Activated T-cell treated with anti-CD3 and anti-CD28 coated beads for 24 hours (primary cell): ENCODE results near the gene SEPTIN12.
A peak's percentile ranks its signal among the peaks of the same experiment; 100 is the strongest.
"Not testable (repeated sequence)": the region's sequence is repeated elsewhere in the genome, so short reads cannot be mapped to it uniquely, and the experiment has no call there.

Experiments used
- DNase-seq: peaks from one replicate; pipeline ENCODE4 v3.0.0-alpha.2; 2020; ENCODE audit warnings: low read depth

SEPTIN12 gene

GRCh38 chr16:4802659-4803287 is 14.6 kb upstream of the SEPTIN12 start:
- DNase-seq = peak; percentile 84

DNA sequence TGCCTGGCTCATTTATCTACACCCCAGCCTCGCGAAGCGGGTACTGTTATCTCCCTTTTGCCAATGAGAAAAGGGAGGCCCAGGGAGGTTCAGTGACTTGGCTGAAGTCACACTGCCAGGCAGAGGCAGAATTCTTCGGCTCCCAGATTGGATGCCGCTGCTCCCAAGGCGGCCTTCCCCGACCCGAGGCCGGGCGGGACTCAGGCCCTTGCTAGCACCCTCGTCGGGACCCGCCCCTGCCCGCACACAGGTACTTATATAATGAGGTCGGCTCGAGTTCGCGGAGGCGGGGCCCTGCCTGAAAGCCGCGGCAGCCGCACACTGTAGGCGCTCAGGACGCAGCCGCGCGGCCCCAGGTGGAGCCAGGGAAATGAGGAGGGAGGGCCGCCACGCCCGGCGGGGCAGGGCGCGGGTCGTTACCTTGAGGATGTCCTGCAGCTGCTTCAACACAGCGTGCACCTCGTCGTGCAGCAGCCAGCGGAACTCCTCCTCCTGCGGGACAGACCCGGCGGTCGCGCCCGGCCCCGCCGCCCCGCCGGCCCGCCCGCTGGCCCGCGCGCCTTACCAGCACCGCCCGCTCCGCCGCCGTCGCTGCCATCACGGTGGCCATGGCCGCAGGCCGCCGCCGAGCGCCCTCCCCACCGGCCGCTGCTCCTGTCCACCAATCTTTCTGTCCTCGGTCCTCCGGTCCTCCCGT is 14.0 kb upstream of the SEPTIN12 start, which contains the start of gene ROGDI:
ROGDI (minus strand) TSS at position 672 of the 697 bp plus-strand sequence; CDS start at position 610, 62 bp downstream.
- peak; percentile 59 for DNase-seq

DNA sequence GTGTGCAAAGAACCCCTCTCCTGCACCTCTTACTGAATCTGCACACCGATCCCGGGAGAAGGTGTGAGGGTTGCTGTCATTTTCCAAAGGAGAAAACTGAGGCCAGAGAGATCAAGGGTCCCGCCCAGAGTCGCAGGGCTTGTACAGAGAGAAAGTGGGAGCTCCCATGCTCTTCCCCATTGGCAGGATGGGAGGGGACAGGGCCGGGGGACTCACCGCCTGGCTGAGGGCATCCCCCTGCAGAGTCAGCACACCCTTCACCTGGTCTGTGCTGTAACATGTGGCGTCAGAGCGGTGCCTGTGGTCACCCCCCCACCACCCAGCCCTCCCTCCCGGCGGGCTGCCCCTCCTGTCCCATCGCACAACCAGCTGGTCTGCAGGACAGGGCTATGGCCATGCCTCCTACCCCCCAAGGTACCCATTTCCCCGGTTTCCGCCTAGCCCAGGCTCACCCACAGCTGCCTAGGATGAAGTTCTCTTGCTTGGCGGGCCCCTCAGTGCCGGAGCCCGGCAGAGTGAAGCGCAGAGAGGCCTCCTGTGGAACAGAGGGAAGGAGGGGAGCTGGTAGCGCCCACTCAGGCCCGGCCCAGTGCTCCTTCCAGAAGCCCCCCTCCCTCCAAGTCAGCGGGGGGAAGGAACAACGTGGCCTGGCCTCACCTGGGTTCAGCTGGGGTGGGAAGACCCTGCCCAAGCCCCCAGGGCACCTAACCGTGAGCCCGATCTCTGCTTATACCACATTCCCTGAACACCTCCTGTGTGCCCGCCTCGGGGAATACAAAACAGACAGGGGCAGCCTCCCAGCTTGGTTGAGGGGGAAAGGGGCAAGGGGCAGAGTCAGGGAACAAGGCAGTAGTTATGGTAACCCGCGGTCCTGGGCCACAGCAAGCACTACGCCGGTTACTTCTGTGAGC is 13.2 kb upstream of the SEPTIN12 start:
- DNase-seq = no peak

DNA sequence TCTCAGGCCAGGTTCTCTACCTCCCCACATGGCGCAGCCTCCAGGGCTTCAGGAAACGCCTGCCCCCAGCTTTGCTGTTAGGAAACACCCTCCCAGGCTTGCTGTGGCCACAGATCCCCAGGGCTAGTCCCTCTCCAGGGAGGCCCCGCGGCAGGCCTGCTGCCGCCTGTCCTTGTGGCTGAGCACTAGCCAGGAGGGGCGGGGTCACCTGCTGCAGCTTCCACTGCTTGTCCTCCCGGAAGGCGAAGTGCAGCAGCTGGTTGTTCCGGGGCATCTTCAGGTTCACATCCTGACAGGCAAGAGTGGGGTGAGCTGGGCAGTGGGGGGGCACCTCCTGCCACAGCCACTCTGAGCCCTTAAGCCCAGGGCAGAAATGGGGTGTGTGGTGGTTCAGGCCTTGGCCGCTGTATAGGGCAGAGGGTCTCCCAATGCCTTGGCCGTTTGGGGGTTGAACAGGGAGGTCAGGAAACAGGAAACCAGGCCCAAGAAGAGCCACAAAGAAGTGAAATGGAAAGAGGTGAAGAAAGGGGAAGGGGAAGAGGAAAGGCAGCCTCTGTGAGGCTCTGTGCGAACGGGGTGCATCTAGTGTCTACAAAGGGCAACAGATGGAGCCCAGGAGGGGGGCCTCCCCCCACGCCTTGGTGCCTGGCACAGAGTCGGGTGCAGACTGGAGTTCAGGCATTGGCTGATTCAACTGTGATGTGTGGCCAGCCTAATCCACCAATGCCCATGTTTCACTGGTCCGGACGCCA is 12.3 kb upstream of the SEPTIN12 start:
- no peak for DNase-seq

DNA sequence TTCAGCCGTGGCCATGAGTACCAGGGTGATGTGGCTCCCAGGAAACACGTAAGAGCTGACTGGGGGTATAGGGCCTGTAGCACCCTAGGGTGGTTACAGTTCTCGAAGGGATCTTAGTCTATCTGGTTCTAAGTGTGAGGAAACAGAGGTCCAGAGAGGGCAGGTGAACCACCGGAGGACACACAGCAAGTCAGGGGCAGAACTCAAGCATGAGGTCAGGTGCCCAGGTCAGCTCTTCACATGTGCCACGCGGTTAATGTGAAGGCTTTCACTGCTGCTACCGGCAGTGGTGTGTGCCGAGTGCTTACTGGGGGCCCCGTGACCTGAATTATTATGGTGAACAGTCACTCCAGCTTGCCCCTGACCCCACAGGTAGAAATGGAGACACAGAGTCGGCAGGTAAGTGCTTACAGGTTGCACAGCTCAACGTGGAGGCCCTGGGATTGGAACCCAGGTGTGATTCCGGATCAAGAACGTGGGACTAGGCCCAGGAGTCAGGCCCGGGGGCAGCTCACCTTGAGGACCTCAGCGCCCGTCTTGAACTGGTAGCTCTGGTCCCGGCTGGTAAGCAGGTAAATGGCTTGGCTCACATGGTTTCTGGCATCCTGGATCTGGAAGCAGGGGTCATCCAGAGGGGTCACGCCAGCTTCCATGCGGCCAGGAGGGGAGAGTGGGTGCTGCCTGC is 11.2 kb upstream of the SEPTIN12 start:
- no peak for DNase-seq

DNA sequence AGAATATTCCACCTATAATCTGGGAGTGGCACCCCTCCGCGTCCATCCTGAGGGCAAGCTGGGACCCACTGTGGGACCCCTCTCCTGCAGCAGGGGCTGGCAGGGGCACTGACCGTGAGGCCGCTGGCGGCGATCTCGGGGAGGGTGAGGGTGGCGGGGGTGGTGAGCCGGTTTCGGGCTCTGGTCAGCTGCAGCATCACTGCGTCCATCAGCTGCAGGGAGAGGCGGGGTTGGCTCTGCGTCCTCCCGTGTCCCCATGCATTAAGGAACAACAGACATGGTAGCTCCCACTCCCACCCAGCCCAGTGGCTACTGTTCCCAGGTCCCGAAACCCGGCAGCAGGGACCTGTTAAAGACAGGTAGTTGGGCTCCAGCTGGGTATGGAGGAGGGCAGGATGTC is 10.3 kb upstream of the SEPTIN12 start:
- no peak for DNase-seq

- DNase-seq = no peak
These were observed 9.7 kb upstream of the SEPTIN12 start for GRCh38 chr16:4797805-4798252.

DNA sequence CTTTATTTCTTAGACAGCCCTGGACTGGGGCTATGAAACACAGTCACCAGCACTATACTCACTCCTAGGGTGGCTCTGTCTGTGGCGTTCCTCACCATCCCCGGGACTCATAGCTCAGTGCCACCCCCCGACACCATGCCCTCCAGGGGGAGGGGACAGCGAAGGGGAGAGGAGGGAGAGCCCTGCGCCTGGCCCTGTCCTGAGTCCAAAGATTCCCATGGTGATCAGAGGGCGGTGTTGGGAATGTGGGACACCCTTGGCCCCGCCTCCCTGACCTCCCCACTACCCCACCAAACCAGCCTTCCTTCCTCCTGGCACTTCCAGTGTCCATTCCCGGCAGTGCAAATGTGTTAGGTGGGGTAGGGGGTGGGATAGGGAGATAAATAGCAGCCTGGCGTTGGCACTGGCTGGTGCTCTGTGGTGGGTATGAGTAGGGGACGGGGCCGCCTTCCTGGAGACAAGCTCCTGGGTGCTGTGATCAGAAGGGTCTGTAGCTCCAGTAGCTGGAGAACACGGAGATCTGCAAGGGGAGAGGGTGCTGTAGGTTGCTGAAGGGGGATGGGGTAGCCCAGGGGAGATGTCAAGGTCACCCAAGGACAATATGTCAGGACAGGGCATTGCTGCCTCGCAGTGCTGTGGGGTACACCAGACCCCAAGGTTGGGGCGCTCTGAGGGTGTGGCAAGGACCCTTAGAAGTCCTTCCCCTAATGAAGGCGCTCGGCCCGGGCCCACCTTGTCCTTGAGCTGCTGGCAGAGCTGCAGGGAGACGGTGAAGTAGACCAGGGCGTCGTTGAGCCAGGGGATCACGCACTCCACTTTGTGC is 9.0 kb upstream of the SEPTIN12 start:
- no peak for DNase-seq

GRCh38 chr16:4795828-4796572 is 7.9 kb upstream of the SEPTIN12 start:
- no peak for DNase-seq

GRCh38 chr16:4795181-4795827 is 7.2 kb upstream of the SEPTIN12 start, which contains the start of gene SMIM22:
Gene SMIM22, plus strand, starts transcription at chr16:4795369. Its CDS starts 366 bp downstream, at chr16:4795735.
- DNase-seq = no peak

- no peak for DNase-seq
These were observed 4.9 kb upstream of the SEPTIN12 start for GRCh38 chr16:4792951-4793513.

DNA sequence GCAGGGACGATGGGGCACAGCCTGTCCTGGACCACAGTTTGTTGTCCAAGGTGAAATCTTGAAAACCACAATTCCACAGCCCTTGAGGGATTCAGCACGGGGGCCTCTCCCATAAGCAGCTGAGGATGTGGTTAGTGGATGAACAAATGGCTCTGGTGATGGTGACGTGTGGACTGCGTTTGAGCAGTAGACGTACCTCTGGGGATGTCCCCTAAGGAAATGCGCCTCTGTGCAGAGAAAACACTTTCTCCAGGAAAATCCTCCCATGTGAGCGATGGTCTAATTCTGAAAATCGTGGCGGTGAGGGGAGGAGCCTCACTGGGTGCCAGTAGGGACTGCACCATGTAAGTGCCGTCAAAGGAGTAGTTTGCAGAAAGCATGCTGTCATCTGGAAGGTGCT is 2.7 kb upstream of the SEPTIN12 start:
- DNase-seq = no peak

GRCh38 chr16:4790261-4790660 is 2.1 kb upstream of the SEPTIN12 start:
- no peak for DNase-seq

GRCh38 chr16:4788910-4789309 is 765 bp upstream of the SEPTIN12 start:
- DNase-seq = no peak

DNA sequence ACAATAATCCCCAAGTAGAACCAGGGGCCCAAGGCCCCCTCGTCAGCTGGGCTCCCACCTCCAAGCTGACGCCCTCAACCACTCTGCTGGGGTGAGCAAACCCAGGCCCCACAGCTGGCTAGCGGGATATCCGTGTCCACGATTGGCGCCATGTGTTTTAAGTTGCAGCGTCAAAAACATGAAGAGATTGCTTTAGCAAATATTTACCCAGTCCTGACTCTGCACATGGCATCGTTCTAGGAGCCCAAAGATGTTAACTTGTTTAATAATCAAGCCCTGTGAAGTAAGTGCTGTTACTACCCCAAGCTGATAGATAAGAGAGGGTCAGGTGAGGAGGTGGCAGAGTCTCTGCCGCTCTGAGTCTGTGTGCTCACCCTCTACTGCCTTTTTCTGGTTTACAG is 344 bp upstream of the SEPTIN12 start:
- no peak for DNase-seq

DNA sequence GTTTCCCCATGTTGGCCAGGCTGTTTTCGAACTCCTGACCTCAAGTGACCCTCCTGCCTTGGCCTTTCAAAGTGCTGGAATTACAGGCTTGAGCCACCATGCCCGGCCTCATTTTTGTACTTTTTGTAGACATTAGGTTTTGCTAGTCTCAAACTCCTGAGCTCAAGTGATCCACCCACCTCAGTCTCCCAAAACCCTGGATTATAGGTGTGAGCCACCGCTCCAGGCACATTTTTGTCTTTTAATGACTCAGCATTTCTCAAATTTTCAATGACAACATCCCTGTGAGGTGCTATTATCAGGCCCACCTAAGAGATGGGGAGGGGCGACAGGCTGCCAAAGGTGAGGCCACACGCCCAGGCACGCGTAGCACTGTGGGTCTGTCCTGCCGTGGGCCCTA is 1.1 kb downstream of the SEPTIN12 start:
- no peak for DNase-seq

GRCh38 chr16:4785758-4786433 is 2.2 kb downstream of the SEPTIN12 start:
- DNase-seq = no peak

GRCh38 chr16:4784444-4784987 is 3.6 kb downstream of the SEPTIN12 start:
- DNase-seq = not testable (repeated sequence)
